T-helper 17 cell (primary cell): Measurements from ENCODE around the gene CBS. TPM values are rescaled to one million over a fixed set of nuclear protein-coding genes. Genes with fewer than 3 reads are reported as not detected.

Experiments
- ATAC-seq: fragments of 150-1000 bp; cut with Tn5 transposase; 2 replicates; pipeline ENCODE4 v1.10.0; 2021; ENCODE audit warnings: mild to moderate bottlenecking, moderate library complexity
- DNase-seq, 3 donors: peaks; one replicate each; pipeline versions ENCODE4 v3.0.0 to v3.0.0-alpha.2; 2020 to 2021
- H3K9me3 ChIP-seq: one replicate; pipeline ENCODE4 v1.7.0; 2013; ENCODE audit warnings: low read length, mild to moderate bottlenecking; ENCODE audit not compliant: control insufficient read depth, poor library complexity, severe bottlenecking
- H3K27ac Mint-ChIP-seq: one replicate; pipeline ENCODE4 v1.8.0; 2022; ENCODE audit warnings: mild to moderate bottlenecking, moderate library complexity, mixed read lengths
- H3K27me3 Mint-ChIP-seq: one replicate; pipeline ENCODE4 v1.8.0; 2022; ENCODE audit warnings: mixed read lengths
- H3K36me3 Mint-ChIP-seq: one replicate; pipeline ENCODE4 v1.8.0; 2022; ENCODE audit warnings: low read depth, mixed read lengths
- H3K4me1 Mint-ChIP-seq: one replicate; pipeline ENCODE4 v1.8.0; 2022; ENCODE audit warnings: mild to moderate bottlenecking, mixed read lengths
- H3K4me3 Mint-ChIP-seq: one replicate; pipeline ENCODE4 v1.8.0; 2022; ENCODE audit warnings: mild to moderate bottlenecking, moderate library complexity, mixed read lengths
- total RNA-seq, 4 donors: library from RNA in 2 of 4; stranded (reverse) in 2 of 4; gene quantifications; one replicate each; pipeline ENCODE4 v1.2.3 and lab custom pipeline; 2022 to 2026

CBS gene
- total RNA-seq, 2 donors from 2014 or later: 0.37 TPM; not detected in 1

DNA sequence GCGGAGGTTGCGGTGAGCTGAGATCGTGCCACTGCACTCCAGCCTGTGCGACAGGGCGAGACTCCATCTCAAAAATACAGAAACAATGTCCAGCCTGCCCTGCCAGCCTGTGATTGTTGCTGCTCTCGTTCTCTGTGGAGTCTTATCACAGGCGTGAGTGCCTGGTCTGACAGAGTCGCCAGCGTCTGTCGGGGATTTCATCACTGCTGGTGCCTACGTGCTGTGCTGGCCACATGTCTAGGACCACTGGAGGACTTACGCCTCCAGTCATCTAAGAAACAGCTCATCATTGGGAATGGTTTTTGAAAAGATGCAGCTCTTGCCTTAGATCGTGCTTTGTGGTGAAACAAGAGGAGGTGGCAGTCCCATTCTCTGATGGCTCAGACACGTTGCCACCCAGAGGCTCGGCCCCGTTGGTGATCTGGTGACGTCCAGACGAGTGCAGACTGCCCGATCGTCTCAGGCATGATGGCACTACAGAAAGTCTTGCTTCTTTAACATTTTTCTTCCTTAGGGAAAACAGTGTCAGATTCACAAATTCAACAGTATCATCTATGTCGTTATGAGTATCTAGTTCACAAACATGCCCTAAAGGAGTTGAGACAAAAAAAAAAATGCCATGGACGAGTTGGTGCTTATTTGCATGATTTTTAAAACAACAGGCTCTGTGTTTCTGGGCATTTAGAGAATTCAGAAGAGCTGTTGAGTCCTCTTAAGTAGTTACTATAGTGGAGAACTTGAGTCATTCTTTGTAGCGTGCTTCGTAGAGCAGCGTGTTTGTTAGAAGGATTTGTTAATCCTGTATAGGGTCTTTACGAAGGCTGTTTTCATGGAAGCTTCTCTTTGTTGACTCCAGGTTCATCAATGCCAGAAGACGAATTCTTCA, 47.5 kb downstream of the CBS start:
- Mint-ChIP-seq H3K36me3 (peaks cover 3% of the 10 kb centered on the region), H3K27me3 (no peaks in the 10 kb centered on the region), H3K4me1 (peaks cover 2% of the 10 kb centered on the region), H3K27ac (no peak overlapping the region), H3K4me3 (no peak overlapping the region)
- H3K9me3 ChIP-seq: no peaks in the 10 kb centered on the region
- ATAC-seq (no peak), DNase-seq (no peak)

DNA sequence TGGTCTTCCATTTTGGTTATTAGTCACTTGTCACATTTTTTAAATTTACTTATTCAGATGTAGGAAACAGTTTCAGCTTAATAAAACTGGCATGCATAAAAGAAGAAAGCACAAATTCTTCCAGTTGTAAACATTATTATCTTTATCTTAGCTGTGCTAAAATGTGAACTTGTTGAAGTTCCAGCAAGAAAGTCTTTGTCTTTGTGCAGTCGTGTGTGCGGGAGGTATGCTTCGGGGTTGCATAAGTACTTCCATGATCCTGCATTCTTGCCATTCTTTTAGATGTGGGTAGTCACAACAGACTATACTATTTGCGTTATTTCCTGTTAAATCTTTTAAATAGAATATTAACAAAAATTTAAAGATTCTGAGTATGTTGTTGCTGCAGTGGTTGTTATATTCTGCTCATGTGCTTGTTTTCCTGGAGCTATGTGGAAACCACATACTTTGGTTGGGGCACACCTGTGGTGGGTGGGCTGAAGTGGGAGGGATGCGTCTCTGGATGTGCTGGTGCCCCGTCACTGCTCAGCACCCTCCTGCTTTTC, 49.9 kb downstream of the CBS start:
- Mint-ChIP-seq H3K27ac (no peak overlapping the region), H3K4me1 (peaks cover 4% of the 10 kb centered on the region), H3K27me3 (no peaks in the 10 kb centered on the region), H3K36me3 (peaks cover 14% of the 10 kb centered on the region), H3K4me3 (no peak overlapping the region)
- no peaks in the 10 kb centered on the region for H3K9me3 ChIP-seq
- no peak for ATAC-seq
- DNase-seq: no peak

DNA sequence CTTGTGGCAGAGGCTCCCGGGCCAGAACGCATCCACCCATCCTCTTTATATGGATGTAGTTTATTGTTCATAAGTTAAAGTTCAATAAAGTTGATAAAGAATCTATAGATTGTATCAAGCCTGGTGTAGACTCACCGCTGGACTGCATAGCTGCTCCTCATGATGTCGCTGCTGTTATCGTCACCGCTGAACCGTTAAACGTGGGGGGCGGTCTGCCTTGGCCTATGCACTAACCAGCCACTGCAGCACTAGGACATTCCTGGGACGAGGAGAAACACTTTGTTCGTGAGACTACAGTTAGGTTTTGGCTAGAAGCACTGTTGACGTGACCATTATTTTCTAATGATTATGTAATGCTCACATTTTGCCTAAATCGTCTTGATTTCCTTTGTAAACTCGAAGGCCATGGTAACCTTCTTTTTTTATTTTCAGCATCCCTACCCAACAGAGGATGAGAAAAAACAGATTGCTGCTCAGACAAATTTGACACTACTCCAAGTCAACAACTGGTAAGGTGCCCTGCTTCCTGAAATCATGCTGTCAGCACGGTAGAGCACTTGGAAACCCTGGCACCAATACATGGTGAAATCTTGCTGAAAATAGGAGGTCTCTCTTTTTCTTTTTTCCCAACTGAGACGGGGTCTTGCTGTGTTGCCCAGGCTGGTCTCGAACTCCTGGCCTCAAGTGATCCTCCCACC, 51.0 kb downstream of the CBS start:
- H3K9me3 ChIP-seq: no peaks in the 10 kb centered on the region
- ATAC-seq: no peak
- DNase-seq: no peak
- no peak overlapping the region for H3K4me3 Mint-ChIP-seq
- no peak overlapping the region for H3K27ac Mint-ChIP-seq
- peaks cover 6% of the 10 kb centered on the region for H3K4me1 Mint-ChIP-seq
- peaks cover 17% of the 10 kb centered on the region for H3K36me3 Mint-ChIP-seq
- H3K27me3 Mint-ChIP-seq: no peaks in the 10 kb centered on the region

DNA sequence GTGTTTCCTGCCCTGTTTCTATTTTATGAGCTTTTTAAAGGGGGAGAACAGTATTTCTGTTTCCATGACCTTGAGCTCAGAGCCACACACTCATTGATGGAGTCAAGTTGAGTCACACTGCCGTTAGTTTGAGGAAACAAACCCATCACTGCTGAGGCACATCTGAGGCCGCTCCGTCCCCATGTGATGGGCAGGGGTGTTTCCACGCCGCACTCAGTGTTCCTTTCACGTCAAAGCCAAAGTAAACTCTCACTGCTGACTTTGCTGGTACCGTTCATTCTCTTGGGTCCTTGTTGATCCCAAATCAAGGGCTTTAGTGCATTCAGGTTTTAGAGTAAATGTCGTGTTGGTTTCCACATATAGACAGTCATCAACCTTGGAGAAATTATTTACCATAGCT, 52.5 kb downstream of the CBS start:
- H3K9me3 ChIP-seq: no peaks in the 10 kb centered on the region
- DNase-seq (no peak), ATAC-seq (no peak)
- Mint-ChIP-seq H3K4me1 (peaks cover 5% of the 10 kb centered on the region), H3K4me3 (no peak overlapping the region), H3K36me3 (peaks cover 14% of the 10 kb centered on the region), H3K27me3 (no peaks in the 10 kb centered on the region), H3K27ac (no peak overlapping the region)

DNA sequence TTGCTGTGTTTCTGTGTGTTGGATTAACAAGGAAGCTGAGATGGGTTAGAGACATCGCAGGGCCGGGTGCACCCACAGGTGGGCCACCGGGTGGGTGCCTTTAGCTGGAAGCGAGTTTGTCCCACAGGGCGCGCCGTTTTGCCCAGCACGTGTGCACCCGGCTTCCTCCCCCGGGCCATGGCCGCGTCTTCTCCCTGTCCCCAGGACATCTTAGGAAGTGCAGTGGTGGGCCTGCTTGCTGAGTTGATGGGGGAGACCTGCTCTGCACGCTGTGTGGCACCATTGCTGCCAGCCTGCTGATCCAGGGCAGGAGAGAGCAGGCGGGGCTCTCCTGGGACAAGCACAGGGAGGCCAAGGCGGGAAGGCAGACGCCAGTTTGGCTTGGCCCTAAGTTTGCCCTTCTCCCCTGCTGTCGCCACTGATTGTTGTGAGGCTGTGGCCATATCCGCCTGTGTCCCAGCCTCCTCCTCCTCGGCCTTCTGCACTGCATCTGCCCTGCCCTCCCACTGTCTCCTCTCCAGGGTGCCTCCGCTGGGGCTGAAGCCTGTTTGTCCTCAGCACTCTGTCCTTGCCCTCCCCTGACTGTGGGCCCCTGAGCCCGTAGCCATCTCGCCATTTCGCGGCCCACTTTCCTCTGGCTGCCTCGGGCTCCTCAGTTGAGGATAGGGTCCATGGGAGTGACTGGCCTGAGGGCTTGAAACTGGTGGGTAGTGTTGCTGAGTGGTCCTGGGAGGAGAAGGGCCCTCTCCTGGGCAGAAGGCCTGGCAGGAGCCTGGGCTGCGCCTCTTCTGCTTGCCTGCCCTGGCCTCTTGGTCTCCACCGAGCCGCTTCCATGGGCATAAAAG, 53.7 kb downstream of the CBS start:
- ATAC-seq: no peak
- no peak overlapping the region for H3K27ac Mint-ChIP-seq
- H3K36me3 Mint-ChIP-seq: peaks cover 14% of the 10 kb centered on the region

GRCh38 chr21:43021191-43021590, 54.4 kb downstream of the CBS start:
- no peak overlapping the region for H3K27ac Mint-ChIP-seq
- H3K27me3 Mint-ChIP-seq: no peaks in the 10 kb centered on the region
- no peaks in the 10 kb centered on the region for H3K9me3 ChIP-seq
- peaks cover 5% of the 10 kb centered on the region for H3K4me1 Mint-ChIP-seq
- H3K4me3 Mint-ChIP-seq: no peak overlapping the region
- peaks cover 18% of the 10 kb centered on the region for H3K36me3 Mint-ChIP-seq
- no peak for DNase-seq
- no peak for ATAC-seq

More for the DNA sequence above, 53.7 kb downstream of the CBS start:
- no peaks in the 10 kb centered on the region for H3K27me3 Mint-ChIP-seq
- no peak for DNase-seq
- H3K9me3 ChIP-seq: no peaks in the 10 kb centered on the region
- H3K4me1 Mint-ChIP-seq: peaks cover 5% of the 10 kb centered on the region
- no peak overlapping the region for H3K4me3 Mint-ChIP-seq

DNA sequence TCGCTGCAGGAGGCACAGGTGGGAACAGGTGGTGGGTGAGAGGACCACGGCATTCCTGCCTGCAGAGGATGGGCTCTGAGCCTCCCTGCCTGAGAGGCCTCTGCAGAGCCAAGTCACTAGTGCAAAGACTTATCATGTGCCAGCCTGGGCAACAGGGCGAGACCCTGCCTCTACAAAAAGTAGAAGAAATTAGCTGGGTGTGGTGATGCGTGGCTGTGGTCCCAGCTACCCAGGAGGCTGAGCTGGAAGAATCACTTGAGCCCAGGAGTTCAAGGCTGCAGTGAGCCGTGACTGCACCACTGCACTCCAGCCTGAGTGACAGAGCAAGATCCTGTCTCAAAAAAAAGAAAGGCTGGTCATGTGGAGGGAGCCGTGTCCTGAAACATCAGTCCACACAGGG, 54.9 kb downstream of the CBS start:
- H3K9me3 ChIP-seq: no peaks in the 10 kb centered on the region
- Mint-ChIP-seq H3K4me3 (no peak overlapping the region), H3K4me1 (peaks cover 5% of the 10 kb centered on the region), H3K27me3 (no peaks in the 10 kb centered on the region), H3K27ac (no peak overlapping the region), H3K36me3 (peaks cover 18% of the 10 kb centered on the region)
- DNase-seq (no peak), ATAC-seq (no peak)

DNA sequence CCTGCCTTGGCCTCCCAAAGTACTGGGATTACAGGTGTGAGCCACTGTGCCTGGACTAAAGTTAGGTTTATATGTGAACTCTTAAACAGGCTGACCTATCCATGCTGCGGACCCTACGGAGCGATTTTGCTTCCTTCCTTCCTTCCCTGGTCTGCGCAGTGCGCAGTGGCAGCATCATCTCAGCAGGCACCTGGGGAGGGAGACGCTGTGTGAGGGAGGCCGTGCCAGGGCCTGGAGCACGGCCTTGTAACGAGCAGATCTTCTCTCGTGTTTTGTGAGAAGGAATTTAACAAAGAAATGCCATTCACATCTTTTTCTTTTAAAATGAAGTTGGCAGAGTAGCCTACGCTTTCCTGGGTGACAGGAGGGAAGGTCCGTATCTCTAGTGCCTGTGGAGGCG, 55.5 kb downstream of the CBS start:
- peak overlapping the region; percentile 8 for H3K27ac Mint-ChIP-seq
- H3K27me3 Mint-ChIP-seq: no peaks in the 10 kb centered on the region
- H3K36me3 Mint-ChIP-seq: peaks cover 18% of the 10 kb centered on the region
- H3K9me3 ChIP-seq: no peaks in the 10 kb centered on the region
- DNase-seq (no peak), ATAC-seq (no peak)
- H3K4me3 Mint-ChIP-seq: no peak overlapping the region
- peaks cover 5% of the 10 kb centered on the region for H3K4me1 Mint-ChIP-seq

- no peaks in the 10 kb centered on the region for H3K9me3 ChIP-seq
- peaks cover 22% of the 10 kb centered on the region for H3K36me3 Mint-ChIP-seq
- no peak overlapping the region for H3K4me3 Mint-ChIP-seq
- peaks cover 5% of the 10 kb centered on the region for H3K4me1 Mint-ChIP-seq
- DNase-seq: no peak
- no peaks in the 10 kb centered on the region for H3K27me3 Mint-ChIP-seq
- ATAC-seq: no peak
- no peak overlapping the region for H3K27ac Mint-ChIP-seq
Observed at GRCh38 chr21:43018519-43018918, 57.1 kb downstream of the CBS start.

GRCh38 chr21:43016728-43017127, 58.9 kb downstream of the CBS start:
- H3K4me1 Mint-ChIP-seq: peaks cover 2% of the 10 kb centered on the region
- no peak for ATAC-seq
- no peaks in the 10 kb centered on the region for H3K27me3 Mint-ChIP-seq
- H3K36me3 Mint-ChIP-seq: peaks cover 16% of the 10 kb centered on the region
- no peak overlapping the region for H3K27ac Mint-ChIP-seq
- no peaks in the 10 kb centered on the region for H3K9me3 ChIP-seq
- H3K4me3 Mint-ChIP-seq: no peak overlapping the region
- no peak for DNase-seq

DNA sequence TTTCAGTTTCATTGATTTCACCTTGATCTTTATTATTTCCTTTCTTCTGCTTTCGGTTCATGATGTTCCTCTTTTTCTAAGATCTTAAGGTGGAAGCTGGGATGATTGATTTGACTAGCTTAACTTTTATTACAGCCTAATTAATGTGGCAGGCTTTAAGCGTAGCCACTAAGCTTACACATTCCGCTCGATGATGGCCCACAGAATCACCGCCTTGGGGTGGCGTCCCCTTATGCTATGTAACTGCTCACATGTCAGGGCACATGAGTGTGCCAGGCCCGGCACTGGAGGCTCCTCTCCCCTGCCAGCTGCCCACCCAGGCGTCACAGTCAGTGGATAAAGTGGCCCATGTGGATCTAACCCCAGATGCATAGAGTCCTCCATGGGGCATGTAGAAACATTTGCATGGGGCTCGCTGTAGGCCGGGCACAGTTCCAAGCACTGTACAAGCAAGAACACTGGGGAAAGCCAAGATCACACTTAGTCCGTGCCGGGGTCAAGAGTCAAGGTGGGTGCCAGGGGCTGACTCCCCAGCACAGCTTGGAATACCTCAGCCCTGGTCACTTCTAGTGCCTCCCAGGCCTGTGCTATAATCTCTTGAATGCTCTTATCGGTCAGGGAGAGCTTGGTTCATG, 59.6 kb downstream of the CBS start:
- Mint-ChIP-seq H3K4me1 (peaks cover 2% of the 10 kb centered on the region), H3K36me3 (peaks cover 14% of the 10 kb centered on the region), H3K4me3 (no peak overlapping the region), H3K27ac (peak overlapping the region; percentile 43), H3K27me3 (no peaks in the 10 kb centered on the region)
- DNase-seq (no peak), ATAC-seq (no peak)
- no peaks in the 10 kb centered on the region for H3K9me3 ChIP-seq

- Mint-ChIP-seq H3K27ac (peak overlapping the region; percentile 24), H3K36me3 (peaks cover 11% of the 10 kb centered on the region)
Observed at GRCh38 chr21:43012596-43012995, 63.0 kb downstream of the CBS start.

More at GRCh38 chr21:43012596-43012995, 63.0 kb downstream of the CBS start:
- Mint-ChIP-seq H3K27me3 (no peaks in the 10 kb centered on the region), H3K4me3 (no peak overlapping the region), H3K4me1 (no peaks in the 10 kb centered on the region)
- DNase-seq: no peak
- ATAC-seq: no peak
- H3K9me3 ChIP-seq: no peaks in the 10 kb centered on the region
